HFF-Myc (cell line): ENCODE measurements around the gene PWWP2B.

Experiments used
- DNase-seq: peaks from one replicate; pipeline ENCODE4 v3.0.0-alpha.2; 2011; ENCODE audit warnings: low read depth; ENCODE audit errors: extremely low read depth
- H3K4me3 ChIP-seq: replicated peaks from 2 replicates; pipeline ENCODE4 v1.5.1; 2011; ENCODE audit warnings: low read depth, mild to moderate bottlenecking, control low read depth, low read length
- TF ChIP-seq, protein P1 (sequence below): IDR thresholded peaks from 2 replicates; pipeline ENCODE4 v1.5.1; 2012; ENCODE audit warnings: mild to moderate bottlenecking, low read depth, low read length, control low read depth; ENCODE audit errors: missing control alignments

Gene PWWP2B

GRCh38 chr10:132411561-132412253 is 14.7 kb downstream of the PWWP2B start:
- TF ChIP-seq, protein P1, sequence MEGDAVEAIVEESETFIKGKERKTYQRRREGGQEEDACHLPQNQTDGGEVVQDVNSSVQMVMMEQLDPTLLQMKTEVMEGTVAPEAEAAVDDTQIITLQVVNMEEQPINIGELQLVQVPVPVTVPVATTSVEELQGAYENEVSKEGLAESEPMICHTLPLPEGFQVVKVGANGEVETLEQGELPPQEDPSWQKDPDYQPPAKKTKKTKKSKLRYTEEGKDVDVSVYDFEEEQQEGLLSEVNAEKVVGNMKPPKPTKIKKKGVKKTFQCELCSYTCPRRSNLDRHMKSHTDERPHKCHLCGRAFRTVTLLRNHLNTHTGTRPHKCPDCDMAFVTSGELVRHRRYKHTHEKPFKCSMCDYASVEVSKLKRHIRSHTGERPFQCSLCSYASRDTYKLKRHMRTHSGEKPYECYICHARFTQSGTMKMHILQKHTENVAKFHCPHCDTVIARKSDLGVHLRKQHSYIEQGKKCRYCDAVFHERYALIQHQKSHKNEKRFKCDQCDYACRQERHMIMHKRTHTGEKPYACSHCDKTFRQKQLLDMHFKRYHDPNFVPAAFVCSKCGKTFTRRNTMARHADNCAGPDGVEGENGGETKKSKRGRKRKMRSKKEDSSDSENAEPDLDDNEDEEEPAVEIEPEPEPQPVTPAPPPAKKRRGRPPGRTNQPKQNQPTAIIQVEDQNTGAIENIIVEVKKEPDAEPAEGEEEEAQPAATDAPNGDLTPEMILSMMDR = no peak
- DNase-seq = no peak
- H3K4me3 ChIP-seq = no peak overlapping the region

GRCh38 chr10:132412316-132413192 is 15.6 kb downstream of the PWWP2B start:
- TF ChIP-seq, protein P1 = no peak

DNA sequence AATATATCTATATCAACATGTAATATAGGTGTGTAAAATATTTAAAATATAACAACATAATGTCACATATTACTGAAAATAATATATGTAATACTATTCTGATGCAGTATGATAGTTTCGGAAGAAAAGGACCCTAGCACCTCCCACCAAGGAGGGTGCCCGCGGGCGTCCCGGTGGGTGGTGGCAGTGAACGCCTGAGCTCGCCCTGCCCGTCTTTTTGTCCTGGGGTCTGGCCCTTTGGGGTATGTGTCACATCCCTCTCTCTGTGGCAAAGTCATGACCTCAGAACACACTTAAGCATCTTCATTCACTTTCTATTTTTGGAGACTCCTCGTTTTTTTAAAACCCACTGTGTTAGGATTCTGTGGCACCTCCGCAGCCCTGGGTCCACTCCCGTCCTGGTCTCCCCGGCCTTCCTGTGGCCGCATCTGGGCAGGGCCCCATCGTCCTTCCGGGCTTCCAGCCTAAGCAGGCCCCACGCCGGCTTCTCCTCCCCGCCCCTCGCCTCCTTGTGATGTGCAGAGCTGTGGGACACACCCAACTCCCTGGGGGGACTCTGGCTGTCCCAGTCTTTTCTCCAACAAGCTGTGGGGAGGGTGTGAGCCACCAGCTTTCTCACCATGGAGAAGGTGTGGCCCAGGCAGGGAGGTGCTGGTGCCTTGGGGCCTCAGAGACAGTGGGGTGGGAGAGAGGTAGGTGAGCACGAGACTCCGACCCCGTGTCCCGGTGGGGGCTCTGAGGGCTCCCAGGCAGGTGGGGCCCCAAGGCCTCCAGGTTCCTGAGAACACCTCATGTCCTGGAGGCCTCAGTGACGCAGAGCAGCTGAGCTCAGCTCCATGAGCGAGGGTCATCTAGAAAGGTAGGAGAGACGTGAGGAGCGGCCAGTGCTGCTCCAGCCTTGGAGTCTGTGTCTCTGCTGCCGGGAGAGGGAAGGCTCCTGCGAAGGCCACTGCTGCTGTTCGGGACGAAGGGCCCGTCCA is 16.5 kb downstream of the PWWP2B start:
- no peak for DNase-seq

More at GRCh38 chr10:132412316-132413192, 15.6 kb downstream of the PWWP2B start:
- H3K4me3 ChIP-seq = no peak overlapping the region
- no peak for DNase-seq

DNA sequence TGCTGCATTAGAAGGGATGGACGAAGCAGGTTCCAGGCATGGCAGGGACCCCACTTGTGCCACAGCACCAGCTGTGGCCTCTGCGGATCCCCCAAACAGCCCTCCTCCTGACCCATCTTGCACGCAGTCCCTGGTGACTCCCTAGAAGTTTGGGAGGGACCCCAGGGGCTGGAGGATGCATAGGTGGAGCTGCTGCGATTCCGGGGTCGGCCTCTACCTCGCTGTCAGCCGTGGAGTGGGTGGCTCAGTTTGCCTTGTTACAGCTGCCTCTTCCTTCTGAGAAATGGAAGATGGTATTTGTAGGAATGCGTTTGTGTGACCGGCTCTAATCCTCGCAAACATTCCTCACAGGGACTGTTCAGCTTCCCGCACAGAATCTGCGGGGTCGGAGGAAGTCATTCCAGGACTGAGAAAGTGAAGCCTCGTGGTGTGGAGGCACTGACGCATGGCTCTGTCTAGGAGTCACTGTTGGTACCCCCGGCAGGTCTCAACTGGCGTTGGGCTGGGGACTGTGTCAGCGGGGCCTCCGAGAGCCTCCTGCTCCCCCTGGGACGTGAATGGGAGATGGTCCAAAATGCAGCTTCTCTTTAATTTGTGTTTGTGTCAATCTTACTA is 17.5 kb downstream of the PWWP2B start:
- TF ChIP-seq, protein P1 = no peak
- no peak for DNase-seq

More for the DNA sequence above, 16.5 kb downstream of the PWWP2B start:
- TF ChIP-seq, protein P1 = no peak
- no peak overlapping the region for H3K4me3 ChIP-seq

DNA sequence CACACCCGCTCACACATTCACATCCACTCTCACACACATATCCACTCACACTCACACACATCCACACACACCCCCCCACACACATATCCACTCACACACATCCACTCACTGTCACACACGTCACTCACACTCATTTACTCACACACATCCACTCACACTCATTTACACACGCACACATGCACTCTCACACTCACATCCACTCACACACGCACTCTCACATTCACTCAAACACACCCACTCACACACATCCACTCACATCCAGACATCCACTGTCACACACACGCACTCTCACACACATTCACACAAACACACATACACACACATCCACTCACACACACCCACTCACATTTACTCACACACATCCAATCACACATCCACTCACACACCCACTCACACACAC is 18.3 kb downstream of the PWWP2B start:
- no peak for DNase-seq
- no peak overlapping the region for H3K4me3 ChIP-seq
- TF ChIP-seq, protein P1 = no peak

More for the DNA sequence above, 17.5 kb downstream of the PWWP2B start:
- H3K4me3 ChIP-seq = no peak overlapping the region

DNA sequence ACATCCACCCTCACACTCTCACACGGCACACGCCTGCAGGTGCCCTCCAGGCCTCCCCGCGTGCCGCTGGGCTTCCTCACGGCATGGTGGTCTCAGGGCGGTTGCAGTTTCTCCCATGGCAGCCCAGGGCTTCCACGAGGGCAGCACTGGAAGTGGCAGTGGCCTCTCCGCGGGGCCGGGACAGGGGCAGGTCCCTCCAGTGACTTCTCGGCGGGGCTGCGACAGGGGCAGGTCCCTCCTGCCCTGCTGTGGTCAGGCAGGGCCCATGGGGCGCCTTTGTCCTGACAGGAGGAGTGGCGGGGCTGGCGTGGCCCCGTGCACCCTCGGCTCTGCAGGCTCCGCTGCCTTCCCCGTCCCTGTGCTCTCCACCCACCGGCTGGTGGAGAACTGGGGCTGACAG is 19.0 kb downstream of the PWWP2B start:
- TF ChIP-seq, protein P1 = no peak
- H3K4me3 ChIP-seq = no peak overlapping the region
- DNase-seq = no peak
